Activated naive CD4-positive, alpha-beta T cell treated with anti-CD3 and anti-CD28 coated beads, Interleukin-2, amount 50 U/mL, for 24 hours (primary cell): ENCODE measurements around the gene GABBR2.
"Not testable (repeated sequence)": the region's sequence is repeated elsewhere in the genome, so short reads cannot be mapped to it uniquely, and the experiment has no call there.

ENCODE experiments used
- H3K27ac Mint-ChIP-seq: one replicate; pipeline ENCODE4 v1.8.0; 2021; ENCODE audit warnings: mild to moderate bottlenecking, mixed read lengths
- H3K27me3 Mint-ChIP-seq: one replicate; pipeline ENCODE4 v1.8.0; 2021; ENCODE audit warnings: mixed read lengths
- H3K36me3 Mint-ChIP-seq: one replicate; pipeline ENCODE4 v1.8.0; 2021; ENCODE audit warnings: mixed read lengths
- H3K4me1 Mint-ChIP-seq: one replicate; pipeline ENCODE4 v1.8.0; 2021; ENCODE audit warnings: mixed read lengths
- H3K4me3 Mint-ChIP-seq: one replicate; pipeline ENCODE4 v1.8.0; 2021; ENCODE audit warnings: mild to moderate bottlenecking, mixed read lengths
- H3K9me3 Mint-ChIP-seq: one replicate; pipeline ENCODE4 v1.8.0; 2021; ENCODE audit warnings: mixed read lengths

GABBR2 gene

GRCh38 chr9:98502976-98503325 lies 205.8 kb downstream of the GABBR2 start:
- Mint-ChIP-seq H3K4me1 (no peaks in the 10 kb centered on the region), H3K9me3 (no peaks in the 10 kb centered on the region), H3K36me3 (no peaks in the 10 kb centered on the region), H3K27ac (no peak overlapping the region), H3K27me3 (peaks cover 13% of the 10 kb centered on the region), H3K4me3 (no peak overlapping the region)

DNA sequence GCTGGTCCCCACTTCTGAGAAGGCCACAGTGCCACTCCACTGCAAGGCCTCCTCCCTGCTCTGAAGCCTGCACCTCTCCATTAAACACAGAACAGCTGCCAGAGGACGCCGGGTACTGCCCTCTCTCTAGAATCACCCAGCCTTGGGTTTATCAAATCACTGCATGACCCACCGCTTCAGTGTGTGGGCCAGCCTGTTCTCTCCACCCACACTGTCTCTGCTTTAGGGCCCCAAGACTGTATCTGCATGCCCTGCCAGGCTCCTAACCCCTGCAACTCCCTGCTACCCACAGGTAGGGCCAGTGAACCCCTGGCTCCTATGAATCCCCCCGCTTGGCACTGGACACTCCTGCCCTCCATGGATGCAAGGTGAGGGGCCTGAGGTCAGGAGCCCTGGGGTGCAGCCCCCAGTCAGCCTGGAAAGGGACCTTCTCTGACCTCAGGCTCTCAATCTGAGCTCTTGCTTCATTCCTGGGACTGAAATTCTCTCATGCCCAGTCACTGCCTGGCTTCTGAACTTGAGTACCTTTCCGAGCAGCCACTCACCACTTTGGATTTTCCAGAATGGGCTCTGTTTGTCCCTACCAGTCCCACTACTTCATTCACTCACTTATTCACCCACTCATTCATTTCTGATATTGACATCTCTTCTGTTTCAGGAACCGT lies 206.3 kb downstream of the GABBR2 start:
- no peaks in the 10 kb centered on the region for H3K9me3 Mint-ChIP-seq
- no peaks in the 10 kb centered on the region for H3K36me3 Mint-ChIP-seq
- H3K27ac Mint-ChIP-seq = no peak overlapping the region

DNA sequence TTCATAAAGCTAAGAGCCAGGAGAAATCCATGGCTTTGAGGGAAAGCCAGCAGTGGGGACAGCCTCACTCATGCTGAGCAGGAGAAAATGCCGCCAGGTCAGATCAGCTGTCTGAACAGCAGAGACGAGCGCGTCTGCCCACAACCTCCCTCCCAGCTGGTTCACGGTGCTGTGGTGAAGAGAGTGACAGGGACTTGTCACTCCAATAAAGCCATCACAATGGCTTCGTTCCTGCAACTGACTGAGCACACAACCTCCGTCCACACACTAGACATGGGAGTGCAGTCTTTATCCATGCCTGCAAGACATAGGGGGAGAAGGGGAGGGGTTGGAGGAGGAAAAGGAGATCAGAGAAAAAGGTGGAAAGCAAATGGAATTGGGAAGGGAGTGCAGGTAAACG lies 206.9 kb downstream of the GABBR2 start:
- Mint-ChIP-seq H3K9me3 (no peaks in the 10 kb centered on the region), H3K27ac (no peak overlapping the region), H3K27me3 (peaks cover 7% of the 10 kb centered on the region), H3K4me1 (no peaks in the 10 kb centered on the region), H3K4me3 (no peak overlapping the region), H3K36me3 (no peaks in the 10 kb centered on the region)

More for the DNA sequence above, 206.3 kb downstream of the GABBR2 start:
- Mint-ChIP-seq H3K27me3 (peaks cover 10% of the 10 kb centered on the region), H3K4me3 (no peak overlapping the region), H3K4me1 (no peaks in the 10 kb centered on the region)

DNA sequence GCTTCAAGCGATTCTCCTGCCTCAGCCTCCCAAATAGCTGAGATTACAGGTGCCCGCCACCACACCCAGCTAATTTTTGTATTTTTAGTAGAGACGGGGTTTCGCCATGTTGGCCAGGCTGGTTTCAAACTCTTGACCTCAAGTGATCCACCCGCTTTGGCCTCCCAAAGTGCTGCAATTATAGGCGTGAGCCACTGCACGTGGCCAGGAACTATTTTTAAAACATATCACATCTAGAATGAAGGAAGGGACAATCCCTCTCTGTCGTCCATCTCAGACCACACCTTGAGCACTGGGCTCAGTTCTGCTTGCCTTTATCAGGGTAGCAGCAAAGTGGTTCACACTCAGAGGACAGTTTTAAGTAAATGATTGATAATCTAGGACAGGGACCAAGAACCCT lies 207.5 kb downstream of the GABBR2 start:
- not testable (repeated sequence) for H3K4me3 Mint-ChIP-seq, H3K36me3 Mint-ChIP-seq, H3K9me3 Mint-ChIP-seq, H3K27ac Mint-ChIP-seq, H3K4me1 Mint-ChIP-seq, H3K27me3 Mint-ChIP-seq

- no peak overlapping the region for H3K4me3 Mint-ChIP-seq
- H3K9me3 Mint-ChIP-seq = no peaks in the 10 kb centered on the region
- no peak overlapping the region for H3K27ac Mint-ChIP-seq
- H3K27me3 Mint-ChIP-seq = peaks cover 5% of the 10 kb centered on the region
- no peaks in the 10 kb centered on the region for H3K4me1 Mint-ChIP-seq
- no peaks in the 10 kb centered on the region for H3K36me3 Mint-ChIP-seq
These were observed 208.3 kb downstream of the GABBR2 start for GRCh38 chr9:98500337-98500919.

DNA sequence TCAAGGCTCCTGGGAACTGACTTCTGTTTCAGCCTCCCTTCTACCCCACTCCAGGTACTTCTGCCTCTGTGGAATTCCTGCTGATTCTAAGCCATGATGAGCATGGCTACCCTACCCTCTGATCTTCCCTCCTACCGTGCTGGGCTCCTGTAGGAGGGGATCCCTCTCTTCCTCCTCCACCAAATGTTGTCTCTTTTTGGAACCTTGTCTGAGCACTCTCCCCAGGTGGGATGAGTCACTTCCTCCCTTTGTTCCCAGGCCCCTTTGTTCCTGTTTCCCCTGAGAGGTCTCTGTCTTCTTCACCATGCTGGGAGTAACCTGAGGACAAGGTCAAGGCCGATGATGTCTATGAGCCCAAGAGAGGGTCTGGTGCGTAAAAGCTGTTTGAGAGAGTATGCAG lies 213.2 kb downstream of the GABBR2 start:
- Mint-ChIP-seq H3K36me3 (no peaks in the 10 kb centered on the region), H3K27ac (no peak overlapping the region), H3K4me1 (no peaks in the 10 kb centered on the region), H3K9me3 (no peaks in the 10 kb centered on the region), H3K4me3 (no peak overlapping the region), H3K27me3 (peaks cover 12% of the 10 kb centered on the region)

DNA sequence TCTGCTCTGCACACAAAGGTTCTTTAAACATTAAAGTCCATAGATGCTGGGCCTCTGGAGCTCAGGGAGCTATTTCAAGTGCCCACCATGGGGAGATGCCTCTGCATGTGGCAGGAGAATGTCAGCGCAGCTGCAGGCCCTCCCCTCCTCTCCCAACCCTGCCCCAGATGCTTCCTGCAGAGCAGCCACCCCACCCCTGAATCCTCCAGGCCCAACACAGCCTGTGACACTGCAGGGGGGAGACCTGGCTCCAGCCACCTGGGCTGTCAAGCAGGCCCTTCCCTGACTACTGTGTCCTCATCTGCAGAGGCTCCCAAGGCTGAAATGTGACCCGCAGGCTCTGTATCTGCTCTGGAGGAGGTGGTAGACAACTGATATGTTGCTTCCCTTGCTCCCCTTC lies 213.9 kb downstream of the GABBR2 start:
- no peaks in the 10 kb centered on the region for H3K36me3 Mint-ChIP-seq
- H3K27ac Mint-ChIP-seq = no peak overlapping the region
- H3K4me3 Mint-ChIP-seq = no peak overlapping the region
- H3K9me3 Mint-ChIP-seq = no peaks in the 10 kb centered on the region
- no peaks in the 10 kb centered on the region for H3K4me1 Mint-ChIP-seq
- H3K27me3 Mint-ChIP-seq = peaks cover 8% of the 10 kb centered on the region

- peaks cover 7% of the 10 kb centered on the region for H3K27me3 Mint-ChIP-seq
These were observed 216.9 kb downstream of the GABBR2 start for GRCh38 chr9:98491828-98492227.

GRCh38 chr9:98491231-98491651 lies 217.5 kb downstream of the GABBR2 start:
- Mint-ChIP-seq H3K4me1 (no peaks in the 10 kb centered on the region), H3K9me3 (no peaks in the 10 kb centered on the region), H3K36me3 (no peaks in the 10 kb centered on the region)

More at GRCh38 chr9:98491828-98492227, 216.9 kb downstream of the GABBR2 start:
- Mint-ChIP-seq H3K4me1 (no peaks in the 10 kb centered on the region), H3K27ac (no peak overlapping the region), H3K4me3 (no peak overlapping the region), H3K9me3 (no peaks in the 10 kb centered on the region), H3K36me3 (no peaks in the 10 kb centered on the region)

DNA sequence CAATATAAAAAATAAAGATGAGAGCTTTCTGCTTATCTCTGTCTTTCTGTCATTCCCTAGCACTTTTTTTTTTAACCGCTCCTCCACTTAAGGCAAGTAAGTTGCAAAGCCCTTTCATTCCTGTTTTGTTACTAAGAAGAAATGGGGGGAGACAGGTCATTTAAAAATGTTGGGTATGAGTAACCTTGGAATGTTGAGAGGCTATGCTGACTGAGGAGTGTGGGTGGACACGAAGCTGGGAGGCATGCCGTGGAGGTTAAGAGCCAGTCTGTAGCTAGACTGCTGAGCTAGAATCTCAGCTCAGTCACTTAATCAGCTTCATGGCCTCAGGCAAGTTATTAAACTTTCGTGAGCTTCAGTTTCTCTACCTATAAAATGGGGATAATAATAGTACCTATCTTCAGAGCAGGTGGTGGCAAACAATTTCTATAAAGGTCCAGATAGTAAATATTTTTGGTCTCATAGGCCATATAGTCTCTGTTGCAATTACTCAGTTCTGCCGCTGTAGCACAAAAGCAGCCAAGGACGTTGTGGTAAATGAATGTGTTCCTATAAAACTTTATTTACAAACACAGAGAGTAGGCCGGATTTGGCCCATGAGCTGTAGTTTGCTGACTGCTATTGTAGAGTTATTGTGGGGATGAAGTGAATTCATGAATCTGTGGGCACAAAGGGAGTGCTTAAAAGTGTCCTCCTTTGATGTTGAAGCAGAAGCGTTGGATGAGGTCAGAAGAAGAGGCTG lies 220.0 kb downstream of the GABBR2 start:
- Mint-ChIP-seq H3K36me3 (no peaks in the 10 kb centered on the region), H3K9me3 (no peaks in the 10 kb centered on the region), H3K4me3 (no peak overlapping the region), H3K4me1 (no peaks in the 10 kb centered on the region), H3K27ac (no peak overlapping the region), H3K27me3 (peaks cover 10% of the 10 kb centered on the region)

More at GRCh38 chr9:98491231-98491651, 217.5 kb downstream of the GABBR2 start:
- no peak overlapping the region for H3K27ac Mint-ChIP-seq
- H3K27me3 Mint-ChIP-seq = peaks cover 7% of the 10 kb centered on the region
- no peak overlapping the region for H3K4me3 Mint-ChIP-seq

GRCh38 chr9:98485706-98486105 lies 223.0 kb downstream of the GABBR2 start:
- Mint-ChIP-seq H3K9me3 (no peaks in the 10 kb centered on the region), H3K36me3 (no peaks in the 10 kb centered on the region), H3K27me3 (peaks cover 3% of the 10 kb centered on the region), H3K4me1 (no peaks in the 10 kb centered on the region), H3K27ac (no peak overlapping the region), H3K4me3 (no peak overlapping the region)

DNA sequence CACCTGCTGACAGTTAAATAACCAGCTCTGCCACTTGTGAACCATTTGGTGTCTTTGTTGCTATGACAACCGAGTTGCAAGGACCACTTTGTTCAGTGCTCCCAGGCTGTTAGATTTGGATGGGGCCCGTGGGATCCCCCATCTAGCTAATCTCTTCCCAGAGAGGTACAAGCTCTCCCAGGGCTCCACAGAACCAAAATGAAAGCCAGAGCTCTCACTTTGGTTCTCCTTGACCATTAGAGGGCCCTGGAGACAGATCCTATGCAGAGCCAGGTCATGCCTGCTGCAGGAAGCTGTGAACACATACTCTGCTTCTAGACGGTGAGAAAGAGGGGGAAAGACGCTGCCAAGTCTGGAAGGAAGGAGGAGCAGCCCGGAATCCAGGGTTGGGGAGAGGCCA lies 224.6 kb downstream of the GABBR2 start:
- no peaks in the 10 kb centered on the region for H3K36me3 Mint-ChIP-seq
- peaks cover 3% of the 10 kb centered on the region for H3K27me3 Mint-ChIP-seq
- H3K27ac Mint-ChIP-seq = no peak overlapping the region
- H3K9me3 Mint-ChIP-seq = no peaks in the 10 kb centered on the region
- H3K4me1 Mint-ChIP-seq = no peaks in the 10 kb centered on the region
- H3K4me3 Mint-ChIP-seq = no peak overlapping the region

- Mint-ChIP-seq H3K27me3 (peaks cover 6% of the 10 kb centered on the region), H3K4me1 (no peaks in the 10 kb centered on the region), H3K36me3 (no peaks in the 10 kb centered on the region), H3K4me3 (no peak overlapping the region), H3K27ac (no peak overlapping the region), H3K9me3 (no peaks in the 10 kb centered on the region)
These were observed 226.5 kb downstream of the GABBR2 start for GRCh38 chr9:98482226-98482625.

- Mint-ChIP-seq H3K4me3 (no peak overlapping the region), H3K27me3 (peaks cover 6% of the 10 kb centered on the region), H3K4me1 (no peaks in the 10 kb centered on the region), H3K27ac (no peak overlapping the region), H3K9me3 (no peaks in the 10 kb centered on the region), H3K36me3 (no peaks in the 10 kb centered on the region)
These were observed 227.1 kb downstream of the GABBR2 start for GRCh38 chr9:98481676-98482075.

DNA sequence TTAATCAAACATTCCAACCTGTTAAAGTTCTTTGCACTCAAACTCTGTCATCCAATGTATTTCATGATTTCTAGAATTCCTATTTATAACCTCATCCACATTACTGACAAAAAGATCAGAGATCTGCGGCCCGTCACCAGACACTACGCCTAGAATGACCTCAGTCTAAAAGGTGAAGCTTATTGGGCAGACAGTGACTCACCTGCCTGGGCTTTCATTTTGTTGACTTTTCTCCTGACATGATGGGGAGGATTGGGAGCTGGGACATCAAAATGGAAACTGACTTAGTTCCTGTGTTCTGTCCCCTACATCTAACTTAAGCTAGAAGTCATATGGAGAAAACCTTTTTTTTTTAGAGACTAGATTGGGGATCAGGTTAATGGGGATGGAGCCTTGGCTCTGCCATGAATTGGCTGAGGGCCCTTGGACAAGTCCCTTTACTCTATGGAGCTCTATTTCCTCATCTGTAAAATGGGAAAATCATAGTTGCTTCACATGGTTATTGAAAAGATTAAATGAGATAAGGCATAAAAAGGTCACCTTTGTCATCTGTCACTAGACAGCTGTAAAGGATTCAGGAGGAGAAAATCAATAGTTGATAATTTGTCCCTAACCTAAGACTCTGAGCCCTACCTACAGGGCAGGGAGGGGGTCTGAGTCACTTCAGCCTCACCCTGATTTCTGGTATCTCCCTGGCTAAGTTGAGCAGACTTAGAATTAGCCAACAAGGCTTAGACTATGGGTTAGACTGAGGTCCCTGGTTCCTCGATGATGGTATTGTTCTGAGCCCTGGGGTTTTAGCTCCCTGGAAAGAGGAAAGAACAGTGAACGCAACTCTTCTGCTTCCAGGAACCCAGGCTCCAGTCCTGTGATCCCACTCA lies 228.5 kb downstream of the GABBR2 start:
- Mint-ChIP-seq H3K4me1 (no peaks in the 10 kb centered on the region), H3K27ac (no peak overlapping the region), H3K27me3 (peaks cover 3% of the 10 kb centered on the region), H3K36me3 (no peaks in the 10 kb centered on the region), H3K9me3 (no peaks in the 10 kb centered on the region), H3K4me3 (no peak overlapping the region)
